Brain microvascular endothelial cell (primary cell): ENCODE results near the gene EPB41L1.

Source experiments
- DNase-seq: peaks from one replicate; pipeline ENCODE4 v3.0.0-alpha.2; 2020
- H3K27ac ChIP-seq: fragments of 250-450 bp; sonication (Bioruptor Pico); 2 replicates; pipeline ENCODE4 v1.5.1; 2020; ENCODE audit warnings: mild to moderate bottlenecking, moderate library complexity
- H3K27me3 ChIP-seq: fragments of 250-450 bp; sonication (Bioruptor Pico); replicated peaks from 2 replicates; pipeline ENCODE4 v1.5.1; 2020; ENCODE audit warnings: mild to moderate bottlenecking
- H3K36me3 ChIP-seq: fragments of 250-450 bp; sonication (Bioruptor Pico); replicated peaks from 2 replicates; pipeline ENCODE4 v1.5.1; 2020; ENCODE audit warnings: mild to moderate bottlenecking
- H3K4me3 ChIP-seq: 2 replicates; pipeline ENCODE4 v1.5.1; 2011; ENCODE audit warnings: low read depth, mild to moderate bottlenecking, control low read depth, low read length, moderate library complexity
- in situ Hi-C: cut with HindIII; loops from 2 replicates; pipeline ENCODE4 v1.10.0; 2017; ENCODE audit warnings: low sequenced_read_pairs, low pct_ligation_motif_present
- TF ChIP-seq, protein P1 (sequence below): IDR thresholded peaks from 2 replicates; pipeline ENCODE4 v1.5.1; 2011; ENCODE audit warnings: low read depth, mild to moderate bottlenecking, moderate library complexity, low read length, control low read depth, inconsistent platforms; ENCODE audit errors: missing control alignments

The EPB41L1 gene

DNA sequence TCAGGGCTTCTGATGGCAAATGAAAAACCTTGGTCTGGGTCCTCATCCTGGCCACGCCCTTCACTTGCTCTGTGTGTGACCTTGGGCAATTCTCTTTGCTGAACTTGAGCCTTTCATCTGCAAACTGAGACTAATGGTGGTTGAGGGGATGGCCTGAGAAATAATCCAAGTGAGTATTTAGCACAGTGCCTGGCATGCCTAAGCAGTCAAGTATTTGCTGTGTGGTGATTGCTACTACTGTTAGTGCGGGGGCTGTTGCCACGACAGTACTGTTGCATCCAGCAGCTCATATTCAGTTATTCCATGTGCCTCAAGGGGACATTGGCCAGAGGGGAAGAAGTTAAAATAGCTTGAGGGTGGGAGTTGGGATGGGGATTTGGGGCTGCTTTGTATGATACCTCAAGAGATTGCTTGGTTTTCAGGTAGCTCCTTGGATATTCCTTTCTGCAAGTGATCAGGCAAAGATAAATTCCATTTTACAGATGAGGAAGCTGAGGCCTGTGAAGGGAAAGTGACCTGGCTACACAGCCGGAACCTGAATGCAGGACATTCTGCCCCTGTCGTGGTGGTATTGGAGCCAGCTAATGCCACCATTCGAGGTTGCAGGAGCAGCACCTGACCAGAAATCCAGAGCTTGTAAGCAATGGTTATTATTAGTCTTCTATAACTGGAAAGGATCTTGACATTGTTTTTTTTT is 45.1 kb upstream of the EPB41L1 start:
- TF ChIP-seq, protein P1, sequence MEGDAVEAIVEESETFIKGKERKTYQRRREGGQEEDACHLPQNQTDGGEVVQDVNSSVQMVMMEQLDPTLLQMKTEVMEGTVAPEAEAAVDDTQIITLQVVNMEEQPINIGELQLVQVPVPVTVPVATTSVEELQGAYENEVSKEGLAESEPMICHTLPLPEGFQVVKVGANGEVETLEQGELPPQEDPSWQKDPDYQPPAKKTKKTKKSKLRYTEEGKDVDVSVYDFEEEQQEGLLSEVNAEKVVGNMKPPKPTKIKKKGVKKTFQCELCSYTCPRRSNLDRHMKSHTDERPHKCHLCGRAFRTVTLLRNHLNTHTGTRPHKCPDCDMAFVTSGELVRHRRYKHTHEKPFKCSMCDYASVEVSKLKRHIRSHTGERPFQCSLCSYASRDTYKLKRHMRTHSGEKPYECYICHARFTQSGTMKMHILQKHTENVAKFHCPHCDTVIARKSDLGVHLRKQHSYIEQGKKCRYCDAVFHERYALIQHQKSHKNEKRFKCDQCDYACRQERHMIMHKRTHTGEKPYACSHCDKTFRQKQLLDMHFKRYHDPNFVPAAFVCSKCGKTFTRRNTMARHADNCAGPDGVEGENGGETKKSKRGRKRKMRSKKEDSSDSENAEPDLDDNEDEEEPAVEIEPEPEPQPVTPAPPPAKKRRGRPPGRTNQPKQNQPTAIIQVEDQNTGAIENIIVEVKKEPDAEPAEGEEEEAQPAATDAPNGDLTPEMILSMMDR, result no peak
- Histone ChIP-seq H3K4me3 (no peak overlapping the region), H3K27ac (no peak overlapping the region), H3K36me3 (no peaks in the 10 kb centered on the region), H3K27me3 (no peaks in the 10 kb centered on the region)
- no peak for DNase-seq
- in situ Hi-C loops, result no loop called here

GRCh38 chr20:36110994-36111393 is 43.5 kb upstream of the EPB41L1 start:
- in situ Hi-C loops, result no loop called here
- TF ChIP-seq, protein P1, result no peak
- no peak overlapping the region for H3K4me3 ChIP-seq
- no peak overlapping the region for H3K27ac ChIP-seq
- H3K27me3 ChIP-seq, result no peaks in the 10 kb centered on the region
- no peaks in the 10 kb centered on the region for H3K36me3 ChIP-seq
- DNase-seq, result no peak

DNA sequence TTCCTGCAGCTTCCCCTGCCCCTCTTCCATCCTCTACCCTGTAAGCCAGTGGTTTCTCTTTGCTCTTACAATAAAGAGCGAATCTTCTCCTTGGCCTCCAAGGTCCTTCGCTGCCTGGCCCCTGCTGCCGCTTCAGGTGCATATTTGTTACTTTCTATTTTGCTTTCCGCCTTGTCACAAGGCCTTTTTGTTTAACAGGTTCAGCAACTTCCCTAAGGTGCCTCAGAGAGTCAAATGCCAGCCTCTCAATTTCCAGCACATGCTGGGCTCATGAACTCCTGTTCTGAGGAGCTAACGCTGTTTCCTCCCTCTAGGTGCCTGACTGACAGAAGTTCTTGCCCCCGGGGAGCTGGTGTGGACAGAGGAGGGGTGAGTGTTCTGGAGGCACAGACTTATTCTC is 42.4 kb upstream of the EPB41L1 start:
- Histone ChIP-seq H3K36me3 (no peaks in the 10 kb centered on the region), H3K27me3 (no peaks in the 10 kb centered on the region), H3K4me3 (no peak overlapping the region), H3K27ac (no peak overlapping the region)
- in situ Hi-C loops, result no loop called here
- TF ChIP-seq, protein P1, result no peak
- no peak for DNase-seq

GRCh38 chr20:36113036-36113435 is 41.5 kb upstream of the EPB41L1 start:
- Histone ChIP-seq H3K27ac (no peak overlapping the region), H3K4me3 (no peak overlapping the region), H3K27me3 (no peaks in the 10 kb centered on the region), H3K36me3 (no peaks in the 10 kb centered on the region)
- no peak for DNase-seq
- TF ChIP-seq, protein P1, result no peak
- in situ Hi-C loops, result no loop called here

DNA sequence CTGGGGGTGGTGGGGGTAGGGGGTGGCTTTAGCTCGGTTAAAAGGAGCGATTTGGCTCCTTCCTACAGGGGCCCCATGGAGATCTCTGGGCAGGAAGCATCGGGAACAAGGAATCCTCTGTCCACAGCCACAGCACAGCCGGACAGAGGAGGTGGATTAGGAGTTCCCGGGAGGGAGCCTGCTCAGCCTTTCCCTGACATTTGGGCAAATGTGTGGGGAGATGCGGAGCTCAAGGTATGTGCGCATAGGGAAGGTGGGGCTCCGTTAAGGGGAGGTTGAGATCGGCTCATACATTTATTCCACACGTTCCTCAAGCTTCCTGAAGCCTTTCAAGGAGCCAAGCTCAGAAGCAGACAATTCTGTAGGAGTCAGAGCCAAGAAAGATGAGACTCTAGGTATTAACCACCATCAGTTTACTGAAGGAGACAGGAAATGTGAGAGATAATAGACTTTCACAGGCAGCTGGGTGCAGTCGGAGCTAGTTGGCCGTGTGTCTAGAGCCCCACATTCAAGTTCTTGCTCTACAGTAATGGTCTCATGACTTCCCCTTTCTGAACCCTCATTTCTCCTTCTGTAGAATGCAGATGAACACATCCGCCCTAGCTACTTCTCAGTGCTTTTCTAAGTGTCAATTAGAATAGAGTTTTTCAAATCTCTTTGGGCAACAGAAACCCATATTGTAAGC is 40.8 kb upstream of the EPB41L1 start:
- no peak for DNase-seq
- no peaks in the 10 kb centered on the region for H3K36me3 ChIP-seq
- H3K27ac ChIP-seq, result no peak overlapping the region
- in situ Hi-C loops, result no loop called here
- H3K27me3 ChIP-seq, result no peaks in the 10 kb centered on the region
- no peak overlapping the region for H3K4me3 ChIP-seq
- TF ChIP-seq, protein P1, result no peak
